SK-N-SH (cell line): ENCODE data around the gene BCL6. TPM values are rescaled to one million over a fixed set of nuclear protein-coding genes. Genes with fewer than 3 reads are reported as not detected.

Source experiments
- CTCF ChIA-PET: fragments of 300-600, 350-600 bp; formaldehyde crosslinking; extraction: SDS; loops from one replicate; lab custom pipeline; 2021; lab: Yijun Ruan, JAX
- POLR2A ChIA-PET: fragments of 350-600 bp; sonication (Branson Sonifier 250); formaldehyde crosslinking; extraction: SDS; loops from one replicate; lab custom pipeline; 2020; ENCODE audit warnings: antibody characterized with exemption, inconsistent platforms; lab: Yijun Ruan, JAX
- DNase-seq: peaks from one replicate; pipeline ENCODE4 v3.0.0; 2012
- H2AFZ ChIP-seq: fragments of 200-600 bp; sonication (generic); 2 replicates; pipeline ENCODE4 v1.8.1; 2016; ENCODE audit warnings: antibody characterized with exemption, mild to moderate bottlenecking, low read depth
- H3F3A ChIP-seq: fragments of 200-600 bp; sonication (generic); replicated peaks from 2 replicates; pipeline ENCODE3; 2016; ENCODE audit warnings: antibody characterized with exemption, mild to moderate bottlenecking; ENCODE audit not compliant: insufficient read depth
- H3K27ac ChIP-seq, 2 experiments: fragments of 200-500 bp in 1 of 2; fragments of 200-600 bp in 1 of 2; sonication (Bioruptor generic) in 1 of 2; sonication (generic), shearing (Covaris generic) in 1 of 2; 2 replicates each; pipeline versions ENCODE4 v1.5.1 to v1.6.1; 2014 to 2016; ENCODE audit warnings: low read depth in 2 of 2, inconsistent platforms in 1 of 2, low read length in 1 of 2, mild to moderate bottlenecking in 1 of 2, mixed read lengths in 1 of 2
- H3K27me3 ChIP-seq: fragments of 200-600 bp; sonication (generic), shearing (Covaris generic); 2 replicates; pipeline ENCODE4 v1.6.1; 2016; ENCODE audit warnings: mixed run types; ENCODE audit not compliant: insufficient read depth
- H3K36me3 ChIP-seq, 2 experiments: fragments of 200-500 bp in 1 of 2; fragments of 200-600 bp in 1 of 2; sonication (Bioruptor generic) in 1 of 2; sonication (generic) in 1 of 2; replicated peaks in 1 of 2; 2 replicates each; pipeline versions ENCODE3 to v1.5.1; 2014 to 2016; ENCODE audit warnings: low read length in 1 of 2, mild to moderate bottlenecking in 1 of 2; ENCODE audit not compliant: insufficient read depth in 2 of 2, control insufficient read depth in 1 of 2
- H3K4me1 ChIP-seq, 2 experiments: fragments of 200-500 bp in 1 of 2; fragments of 200-600 bp in 1 of 2; sonication (Bioruptor generic) in 1 of 2; sonication (generic), shearing (Covaris generic) in 1 of 2; 2 replicates each; pipeline versions ENCODE4 v1.5.1 to v1.6.1; 2014 to 2016; ENCODE audit warnings: low read depth in 1 of 2, low read length in 1 of 2, mixed run types in 1 of 2; ENCODE audit not compliant: insufficient read depth in 2 of 2, control insufficient read depth in 1 of 2
- H3K4me2 ChIP-seq: fragments of 200-600 bp; sonication (generic), shearing (Covaris generic); 2 replicates; pipeline ENCODE4 v1.6.1; 2017; ENCODE audit warnings: mixed run types
- H3K4me3 ChIP-seq, 2 experiments: fragments of 200-500 bp in 1 of 2; fragments of 200-600 bp in 1 of 2; sonication (Bioruptor generic) in 1 of 2; sonication (generic), shearing (Covaris generic) in 1 of 2; 2 replicates each; pipeline versions ENCODE4 v1.5.1 to v1.8.1; 2014 to 2016; ENCODE audit warnings: low read depth in 2 of 2, inconsistent platforms in 1 of 2, low read length in 1 of 2, mild to moderate bottlenecking in 1 of 2, mixed read lengths in 1 of 2, moderate library complexity in 1 of 2
- H3K79me2 ChIP-seq: fragments of 200-600 bp; sonication (generic); 2 replicates; pipeline ENCODE4 v1.8.1; 2017; ENCODE audit warnings: mild to moderate bottlenecking; ENCODE audit not compliant: insufficient read depth
- H3K9ac ChIP-seq: fragments of 200-600 bp; sonication (generic); 2 replicates; pipeline ENCODE4 v1.6.1; 2017; ENCODE audit warnings: mixed run types
- H3K9me2 ChIP-seq: fragments of 200-600 bp; sonication (generic); 2 replicates; pipeline ENCODE4 v1.6.1; 2017; ENCODE audit warnings: mixed run types
- H3K9me3 ChIP-seq: fragments of 200-600 bp; sonication (generic); 2 replicates; pipeline ENCODE4 v1.6.1; 2017; ENCODE audit warnings: mixed run types, mild to moderate bottlenecking, moderate library complexity
- H4K20me1 ChIP-seq: fragments of 200-600 bp; sonication (generic); 2 replicates; pipeline ENCODE4 v1.6.1; 2017; ENCODE audit warnings: mild to moderate bottlenecking, mixed run types; ENCODE audit not compliant: insufficient read depth
- ELF1 ChIP-seq: IDR thresholded peaks from 2 replicates; pipeline ENCODE4 v1.4.0; 2012
- EZH2phosphoT487 ChIP-seq: fragments of 200-600 bp; sonication (generic); IDR thresholded peaks from 2 replicates; pipeline ENCODE4 v1.6.1; 2017; ENCODE audit warnings: low read depth, mixed run types, mild to moderate bottlenecking, antibody characterized with exemption, moderate library complexity, borderline replicate concordance
- FOSL2 ChIP-seq: IDR thresholded peaks from 2 replicates; pipeline ENCODE4 v1.4.0; 2012; ENCODE audit warnings: low read depth, mild to moderate bottlenecking, moderate library complexity, borderline replicate concordance
- FOXJ3 ChIP-seq: sonication (generic); formaldehyde crosslinking; IDR thresholded peaks from 2 replicates; pipeline ENCODE4 v1.5.1; 2020; ENCODE audit warnings: mild to moderate bottlenecking, missing genetic modification reagents
- JUND ChIP-seq: IDR thresholded peaks from 2 replicates; pipeline ENCODE4 v1.4.0; 2012
- MEF2A ChIP-seq: IDR thresholded peaks from 2 replicates; pipeline ENCODE4 v1.4.0; 2012; ENCODE audit warnings: low read depth, borderline replicate concordance
- MXI1 ChIP-seq: IDR thresholded peaks from 2 replicates; pipeline ENCODE4 v1.6.1; 2012; ENCODE audit warnings: mild to moderate bottlenecking, low read depth, low read length, improper control_type of control experiment
- NRF1 ChIP-seq: IDR thresholded peaks from 2 replicates; pipeline ENCODE4 v1.6.1; 2012; ENCODE audit warnings: low read depth, mild to moderate bottlenecking, low read length
- POLR2AphosphoS5 ChIP-seq: IDR thresholded peaks from 2 replicates; pipeline ENCODE4 v1.6.1; 2012; ENCODE audit warnings: low read depth, low read length
- RAD21 ChIP-seq: IDR thresholded peaks from 2 replicates; pipeline ENCODE4 v1.6.1; 2012; ENCODE audit warnings: mild to moderate bottlenecking, low read length
- RCOR1 ChIP-seq: fragments of 150-350 bp; IDR thresholded peaks from 2 replicates; pipeline ENCODE4 v1.6.1; 2017; ENCODE audit warnings: antibody characterized with exemption, low read length
- RXRA ChIP-seq: IDR thresholded peaks from 2 replicates; pipeline ENCODE4 v1.4.0; 2012; ENCODE audit warnings: low read depth, mild to moderate bottlenecking, borderline replicate concordance
- SMC3 ChIP-seq: IDR thresholded peaks from 2 replicates; pipeline ENCODE4 v1.6.1; 2012; ENCODE audit warnings: low read depth, low read length, improper control_type of control experiment
- TAF1 ChIP-seq: IDR thresholded peaks from 2 replicates; pipeline ENCODE4 v1.6.1; 2012; ENCODE audit warnings: low read depth, mild to moderate bottlenecking, low read length, moderate library complexity, borderline replicate concordance
- ZBTB33 ChIP-seq: IDR thresholded peaks from 2 replicates; pipeline ENCODE4 v1.4.0; 2012; ENCODE audit warnings: low read depth, borderline replicate concordance
- WGBS: methylation state at CpG from one replicate; pipeline ENCODE4 v1.1.6; 2017; ENCODE audit warnings: low lambda C conversion rate; 5-methylcytosine and 5-hydroxymethylcytosine counted together
- polyA plus RNA-seq, 3 experiments: library from polyadenylated mRNA; depleted of rRNA; stranded (reverse); fragments of >200 nt; gene quantifications; 2 replicates each; pipeline ENCODE4 v1.2.3, GENCODE V29; 2012
- TF ChIP-seq, protein P1 (sequence below): IDR thresholded peaks from 2 replicates; pipeline ENCODE4 v1.6.1; 2012; ENCODE audit warnings: mild to moderate bottlenecking, low read depth, low read length, moderate library complexity
- TF ChIP-seq, protein P2 (sequence below): IDR thresholded peaks from 2 replicates; pipeline ENCODE4 v1.4.0; 2012; ENCODE audit warnings: low read depth
- TF ChIP-seq, protein P3 (sequence below): IDR thresholded peaks from 2 replicates; pipeline ENCODE4 v1.4.0; 2012; ENCODE audit warnings: low read depth, borderline replicate concordance

BCL6 gene
- polyA plus RNA-seq, 1 of the 3 experiments (the other 2 are of a cell fraction): 13.8 TPM

- no peak for TF ChIP-seq TAF1
- no peak for TF ChIP-seq ZBTB33
Measured at GRCh38 chr3:187758318-187758955, 13.2 kb upstream of the BCL6 start (continued).

GRCh38 chr3:187753516-187753915 lies 8.2 kb upstream of the BCL6 start:
- POLR2A ChIA-PET: no interaction called here
- CTCF ChIA-PET: interaction anchor here (0.8 to 1.6 kb wide), 4 partner anchors 11 to 1480 kb away, joined by 3 to 6 read pairs (median 3); no protein-coding TSS in a partner anchor
- TF ChIP-seq POLR2AphosphoS5 (no peak), RXRA (no peak), MEF2A (no peak), FOXJ3 (CRISPR knock-in tag) (no peak), ZBTB33 (no peak), ELF1 (no peak), MXI1 (no peak), SMC3 (no peak), EZH2phosphoT487 (no peak), FOSL2 (no peak), RAD21 (no peak), NRF1 (no peak), RCOR1 (no peak), JUND (no peak)
- TF ChIP-seq, protein P1, sequence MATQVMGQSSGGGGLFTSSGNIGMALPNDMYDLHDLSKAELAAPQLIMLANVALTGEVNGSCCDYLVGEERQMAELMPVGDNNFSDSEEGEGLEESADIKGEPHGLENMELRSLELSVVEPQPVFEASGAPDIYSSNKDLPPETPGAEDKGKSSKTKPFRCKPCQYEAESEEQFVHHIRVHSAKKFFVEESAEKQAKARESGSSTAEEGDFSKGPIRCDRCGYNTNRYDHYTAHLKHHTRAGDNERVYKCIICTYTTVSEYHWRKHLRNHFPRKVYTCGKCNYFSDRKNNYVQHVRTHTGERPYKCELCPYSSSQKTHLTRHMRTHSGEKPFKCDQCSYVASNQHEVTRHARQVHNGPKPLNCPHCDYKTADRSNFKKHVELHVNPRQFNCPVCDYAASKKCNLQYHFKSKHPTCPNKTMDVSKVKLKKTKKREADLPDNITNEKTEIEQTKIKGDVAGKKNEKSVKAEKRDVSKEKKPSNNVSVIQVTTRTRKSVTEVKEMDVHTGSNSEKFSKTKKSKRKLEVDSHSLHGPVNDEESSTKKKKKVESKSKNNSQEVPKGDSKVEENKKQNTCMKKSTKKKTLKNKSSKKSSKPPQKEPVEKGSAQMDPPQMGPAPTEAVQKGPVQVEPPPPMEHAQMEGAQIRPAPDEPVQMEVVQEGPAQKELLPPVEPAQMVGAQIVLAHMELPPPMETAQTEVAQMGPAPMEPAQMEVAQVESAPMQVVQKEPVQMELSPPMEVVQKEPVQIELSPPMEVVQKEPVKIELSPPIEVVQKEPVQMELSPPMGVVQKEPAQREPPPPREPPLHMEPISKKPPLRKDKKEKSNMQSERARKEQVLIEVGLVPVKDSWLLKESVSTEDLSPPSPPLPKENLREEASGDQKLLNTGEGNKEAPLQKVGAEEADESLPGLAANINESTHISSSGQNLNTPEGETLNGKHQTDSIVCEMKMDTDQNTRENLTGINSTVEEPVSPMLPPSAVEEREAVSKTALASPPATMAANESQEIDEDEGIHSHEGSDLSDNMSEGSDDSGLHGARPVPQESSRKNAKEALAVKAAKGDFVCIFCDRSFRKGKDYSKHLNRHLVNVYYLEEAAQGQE: no peak
- TF ChIP-seq, protein P2, sequence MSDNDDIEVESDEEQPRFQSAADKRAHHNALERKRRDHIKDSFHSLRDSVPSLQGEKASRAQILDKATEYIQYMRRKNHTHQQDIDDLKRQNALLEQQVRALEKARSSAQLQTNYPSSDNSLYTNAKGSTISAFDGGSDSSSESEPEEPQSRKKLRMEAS: no peak
- TF ChIP-seq, protein P3, sequence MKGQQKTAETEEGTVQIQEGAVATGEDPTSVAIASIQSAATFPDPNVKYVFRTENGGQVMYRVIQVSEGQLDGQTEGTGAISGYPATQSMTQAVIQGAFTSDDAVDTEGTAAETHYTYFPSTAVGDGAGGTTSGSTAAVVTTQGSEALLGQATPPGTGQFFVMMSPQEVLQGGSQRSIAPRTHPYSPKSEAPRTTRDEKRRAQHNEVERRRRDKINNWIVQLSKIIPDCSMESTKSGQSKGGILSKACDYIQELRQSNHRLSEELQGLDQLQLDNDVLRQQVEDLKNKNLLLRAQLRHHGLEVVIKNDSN: no peak

More at GRCh38 chr3:187753516-187753915, 8.2 kb upstream of the BCL6 start:
- no peaks in the 10 kb centered on the region for H3K9me3 ChIP-seq
- no peak overlapping the region for H2AFZ ChIP-seq
- no peaks in the 10 kb centered on the region for H3F3A ChIP-seq
- no peaks in the 10 kb centered on the region for H3K9me2 ChIP-seq
- H3K79me2 ChIP-seq: no peaks in the 10 kb centered on the region
- H4K20me1 ChIP-seq: no peaks in the 10 kb centered on the region
- no peak overlapping the region for H3K4me2 ChIP-seq
- no peaks in the 10 kb centered on the region for H3K36me3 ChIP-seq
- H3K27me3 ChIP-seq: no peaks in the 10 kb centered on the region
- no peak overlapping the region for H3K9ac ChIP-seq
- DNase-seq: no peak
- H3K4me3 ChIP-seq: no peak overlapping the region
- WGBS: 60% methylated on average over 4 of the region's 4 CpGs
- H3K27ac ChIP-seq: no peak overlapping the region
- no peaks in the 10 kb centered on the region for H3K4me1 ChIP-seq
